CD4-positive, alpha-beta T cell treated with Interleukin-4 for 4 hours (primary cell): ENCODE measurements around the gene NPFFR1.
"Not testable (repeated sequence)": the region's sequence is repeated elsewhere in the genome, so short reads cannot be mapped to it uniquely, and the experiment has no call there.

Experiments used
- DNase-seq: peaks from one replicate; pipeline ENCODE4 v3.0.0-alpha.2; 2020

Gene NPFFR1

DNA sequence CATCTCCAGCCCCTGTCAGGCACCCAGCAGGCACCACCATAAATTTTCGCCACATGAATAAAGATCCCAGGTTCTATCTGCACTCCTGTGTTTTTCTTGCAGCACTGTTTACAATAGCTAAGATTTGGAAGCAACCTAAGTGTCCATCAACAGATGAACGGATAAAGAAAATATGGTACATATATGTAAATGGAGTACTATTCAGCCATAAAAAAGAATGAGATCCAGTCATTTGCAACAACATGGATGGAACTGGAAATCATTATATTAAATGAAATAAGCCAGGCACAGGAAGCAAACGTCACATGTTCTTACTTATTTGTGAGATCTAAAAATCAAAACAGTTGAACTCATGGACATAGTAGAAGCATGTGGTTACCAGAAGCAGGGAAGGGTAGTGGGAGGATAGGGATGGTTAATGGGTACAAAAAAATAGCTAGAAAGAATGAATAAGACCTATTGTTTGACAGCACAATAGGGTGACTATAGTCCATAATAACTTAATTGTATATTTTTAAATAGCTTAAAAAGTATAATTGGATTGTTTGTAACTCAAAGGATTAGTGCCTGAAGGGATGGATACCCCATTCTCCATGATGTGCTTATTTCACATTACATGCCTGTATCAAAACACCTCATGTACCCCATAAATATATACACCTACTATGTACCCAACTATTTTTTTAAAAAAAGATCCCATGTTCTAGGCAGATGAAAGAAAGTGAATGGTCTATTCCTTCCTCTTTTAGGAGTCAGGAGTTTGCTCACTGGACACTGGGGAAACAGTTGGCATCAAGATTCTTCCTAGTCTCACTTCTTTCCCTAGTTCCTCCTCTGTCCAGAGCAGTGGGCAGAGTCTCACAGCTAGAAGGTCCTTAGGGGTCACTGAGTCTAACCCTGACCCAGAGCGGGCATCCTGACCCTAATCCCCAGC is 1.0 kb upstream of the NPFFR1 start:
- no peak for DNase-seq

DNA sequence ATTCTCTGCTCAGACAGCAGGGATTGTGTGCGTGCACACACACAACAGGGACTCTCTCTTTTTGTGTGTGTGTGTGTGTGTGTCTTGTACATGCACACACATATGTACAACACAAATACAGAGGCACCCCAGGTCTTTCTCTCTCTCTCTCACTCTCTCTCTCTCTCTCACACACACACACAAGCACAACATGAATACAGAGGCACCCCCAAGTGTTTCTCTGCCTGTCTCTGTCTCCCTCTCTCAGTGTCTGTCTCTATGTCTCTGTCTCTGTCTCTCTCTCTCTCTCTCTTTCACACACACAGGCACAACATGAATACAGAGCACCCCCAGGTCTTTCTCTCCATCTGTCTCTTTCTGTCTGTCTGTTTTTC is 746 bp downstream of the NPFFR1 start:
- DNase-seq: no peak

DNA sequence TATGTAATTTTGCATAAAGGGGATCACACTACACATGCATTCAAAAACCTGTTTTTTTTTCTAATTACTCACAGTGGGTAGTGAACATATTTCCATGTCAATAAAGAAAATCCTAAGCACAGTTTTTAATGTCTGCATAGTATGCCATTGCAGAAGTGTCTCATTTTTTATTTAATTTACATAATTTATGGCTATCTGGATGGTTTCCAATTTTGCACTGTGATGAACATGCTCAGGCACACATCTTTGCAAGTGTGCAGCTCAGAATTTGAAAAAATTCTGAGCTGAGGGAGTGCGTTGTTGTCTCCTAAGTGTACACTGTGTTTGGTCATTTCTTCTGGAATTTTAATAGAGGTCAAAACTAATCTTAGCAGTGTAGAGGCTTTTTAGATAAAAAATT is 2.2 kb downstream of the NPFFR1 start:
- no peak for DNase-seq

DNA sequence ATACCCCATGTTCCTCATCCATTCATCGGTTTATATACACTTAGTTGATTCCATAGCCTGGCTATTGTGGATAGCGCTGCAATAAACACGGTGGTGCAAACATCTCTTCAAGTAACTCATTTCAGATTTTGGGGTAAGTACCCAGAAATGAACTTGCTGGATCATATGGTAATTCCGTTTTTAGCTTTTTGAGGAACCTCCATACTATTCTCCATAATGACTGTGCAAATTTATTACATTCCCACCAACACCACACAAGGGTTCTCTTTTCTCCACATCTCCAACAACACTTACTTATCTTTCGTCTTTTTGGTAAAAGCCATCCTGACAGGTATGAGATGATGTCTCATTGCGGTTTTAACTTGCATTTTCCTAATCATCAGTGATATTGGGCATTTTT is 3.7 kb downstream of the NPFFR1 start:
- no peak for DNase-seq

DNA sequence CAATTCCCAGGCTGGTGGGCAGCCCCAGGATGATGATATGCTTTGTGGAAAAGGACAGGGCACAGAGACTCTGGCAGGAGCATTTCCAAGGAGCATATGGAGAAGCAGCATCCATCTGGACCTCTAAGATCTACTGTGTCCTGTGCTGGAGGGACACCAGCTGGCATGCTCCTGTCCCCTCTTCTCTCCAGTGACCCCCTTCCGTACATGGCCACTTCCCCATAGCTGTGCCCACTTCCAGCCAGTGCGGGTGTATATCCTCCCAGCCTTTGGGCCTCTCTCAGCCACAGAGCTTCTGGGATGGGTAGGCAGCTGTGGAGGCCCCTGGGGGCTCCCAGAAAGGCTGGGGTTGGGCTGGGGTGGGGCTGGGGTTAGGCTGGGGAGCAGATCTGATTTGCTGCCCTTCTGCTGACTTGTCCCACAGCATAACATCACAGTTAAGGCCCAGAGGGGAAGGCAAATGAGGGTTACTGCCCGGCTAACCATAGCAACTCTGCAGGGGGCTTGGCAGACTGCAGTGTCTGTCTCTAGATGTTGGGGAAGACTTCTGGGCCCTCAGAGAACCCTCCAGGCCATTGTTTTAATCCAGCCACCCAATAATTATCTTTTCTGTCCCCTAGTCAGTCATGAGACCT is 6.3 kb downstream of the NPFFR1 start:
- DNase-seq: no peak

DNA sequence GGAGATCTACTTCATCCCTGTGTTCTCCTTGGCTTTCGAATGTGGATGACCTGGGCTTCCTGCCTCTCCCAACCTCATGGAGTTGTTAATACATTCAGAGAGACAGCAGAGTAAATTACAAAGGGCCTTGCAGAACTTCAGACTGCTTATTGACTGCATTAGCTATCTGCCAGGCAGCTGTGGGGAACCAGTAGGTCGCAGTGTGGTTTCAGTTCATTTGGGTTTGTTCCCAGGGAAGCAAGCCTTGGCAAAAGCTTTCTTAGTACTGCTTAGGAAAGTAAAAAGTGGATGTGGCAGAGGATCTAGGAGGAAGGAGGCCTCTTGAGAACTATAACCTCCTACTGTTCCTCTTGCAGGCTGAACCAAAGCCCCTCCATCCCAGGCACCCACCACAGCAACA is 9.2 kb downstream of the NPFFR1 start:
- no peak for DNase-seq

DNA sequence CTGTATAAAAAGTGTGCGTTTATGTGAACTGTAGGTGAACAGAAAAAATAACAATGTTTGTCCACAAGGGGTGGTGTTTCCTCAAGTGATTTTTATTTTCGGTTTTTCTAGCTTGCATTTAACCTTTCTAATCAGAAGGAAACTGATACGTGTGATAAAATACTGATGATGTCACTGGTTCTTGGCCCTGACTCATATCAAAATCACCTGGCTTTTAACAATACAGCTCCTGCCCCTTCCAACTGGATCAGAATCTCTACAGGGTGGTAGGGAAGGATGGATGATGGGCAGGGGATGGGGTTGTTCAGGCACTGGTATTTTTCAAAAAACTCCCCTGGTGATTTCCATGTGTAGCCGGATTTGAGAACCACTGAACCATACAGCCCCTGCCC is 10.9 kb downstream of the NPFFR1 start:
- DNase-seq: peak; percentile 55

DNA sequence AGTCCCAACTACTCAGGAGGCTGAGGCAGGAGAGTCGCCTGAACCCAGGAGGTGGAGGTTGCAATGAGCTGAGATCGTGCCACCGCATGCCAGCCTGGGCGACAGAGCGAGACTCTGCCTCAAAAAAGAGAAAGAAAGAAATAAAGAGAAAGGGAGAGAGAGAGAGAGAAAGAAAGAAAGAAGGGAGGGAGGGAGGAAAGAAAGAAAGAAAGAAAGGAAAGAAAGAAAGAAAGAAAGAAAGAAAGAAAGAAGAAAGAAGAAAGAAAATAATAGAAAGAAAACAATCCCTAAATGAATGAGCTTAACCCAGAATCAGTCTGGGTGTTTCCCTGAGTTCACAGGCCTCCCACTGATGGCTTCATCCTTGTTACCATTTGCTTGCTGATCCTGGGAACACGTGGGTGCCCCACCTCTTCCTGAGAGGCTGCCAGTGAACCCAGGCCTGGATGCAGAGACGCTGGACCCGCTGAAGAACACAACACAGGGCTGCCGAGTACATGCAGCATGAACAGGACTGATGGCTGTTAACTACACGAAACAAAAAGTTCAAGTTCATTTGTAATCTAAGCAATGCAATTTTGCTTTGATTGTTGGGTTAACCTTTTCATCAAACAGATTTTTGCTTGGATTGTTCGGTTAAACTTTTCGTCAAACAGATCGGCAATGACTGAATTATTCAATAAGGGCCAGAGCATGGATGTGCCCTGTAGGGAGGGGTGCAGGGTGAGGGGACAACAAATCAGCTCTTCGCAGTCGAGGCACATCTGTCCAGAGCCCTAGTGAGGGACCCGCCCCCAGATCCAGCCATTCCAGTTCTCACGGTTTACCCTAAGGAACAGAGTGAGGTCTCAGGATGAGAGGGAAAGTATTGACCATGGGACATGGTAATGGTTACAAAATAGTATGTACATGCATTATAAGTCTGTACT is 11.5 kb downstream of the NPFFR1 start:
- DNase-seq: no peak

DNA sequence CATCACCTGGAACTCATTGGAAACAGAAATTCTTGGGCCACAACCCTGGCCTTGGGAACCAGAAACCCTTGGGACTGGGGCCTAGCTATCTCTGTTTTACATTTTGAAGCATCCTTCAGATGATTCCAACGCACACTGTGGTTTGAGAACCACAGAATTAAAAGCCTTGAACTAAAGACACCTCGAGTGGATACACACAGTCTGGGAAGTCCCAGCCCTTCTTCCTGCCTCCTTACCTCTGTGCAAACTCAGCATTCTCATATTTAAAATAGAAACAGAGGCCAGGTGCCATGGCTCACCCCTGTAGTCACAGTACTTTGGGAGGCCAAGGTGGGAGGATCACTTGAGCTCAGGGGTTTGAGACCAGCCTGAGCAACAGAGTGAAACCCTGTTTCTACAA is 12.9 kb downstream of the NPFFR1 start:
- DNase-seq: no peak

DNA sequence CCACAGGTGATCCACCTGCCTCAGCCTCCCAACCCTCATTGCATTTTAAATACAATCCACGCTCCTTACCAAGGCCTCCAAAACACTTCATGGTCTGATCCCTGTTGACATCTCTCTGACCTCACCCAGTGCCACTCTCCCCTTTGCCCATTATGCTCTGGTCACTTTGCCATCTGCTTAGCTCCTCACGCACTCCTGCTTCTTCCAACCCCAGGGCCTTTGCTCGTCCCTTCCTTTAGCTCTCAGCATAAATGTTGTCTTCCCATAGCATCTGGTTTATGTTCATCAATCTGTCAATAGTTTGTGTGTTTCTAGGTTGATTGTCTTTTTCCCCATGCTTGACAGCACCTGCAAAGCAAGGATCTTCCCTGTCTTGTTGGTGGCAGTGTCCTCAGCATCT is 14.1 kb downstream of the NPFFR1 start:
- DNase-seq: no peak

DNA sequence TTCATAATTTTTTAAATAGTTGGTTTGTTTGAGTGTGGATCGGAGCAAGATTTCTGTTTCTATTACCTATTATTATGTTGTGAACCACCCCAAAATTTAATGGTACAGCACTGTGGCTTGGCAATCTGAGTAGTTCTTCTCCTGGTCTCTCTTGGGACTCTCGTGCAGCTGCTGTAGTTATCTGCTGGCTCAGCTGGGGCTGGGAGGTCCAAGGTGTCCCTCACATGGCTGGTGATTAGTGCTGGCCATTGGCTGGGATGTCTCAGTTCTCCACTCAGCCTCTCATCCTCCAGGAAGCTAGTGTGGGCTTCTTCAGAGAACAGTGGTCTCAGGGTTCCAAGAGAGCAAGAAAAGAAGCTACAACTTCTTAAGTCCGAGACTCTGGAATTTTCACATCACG is 15.4 kb downstream of the NPFFR1 start:
- DNase-seq: no peak

DNA sequence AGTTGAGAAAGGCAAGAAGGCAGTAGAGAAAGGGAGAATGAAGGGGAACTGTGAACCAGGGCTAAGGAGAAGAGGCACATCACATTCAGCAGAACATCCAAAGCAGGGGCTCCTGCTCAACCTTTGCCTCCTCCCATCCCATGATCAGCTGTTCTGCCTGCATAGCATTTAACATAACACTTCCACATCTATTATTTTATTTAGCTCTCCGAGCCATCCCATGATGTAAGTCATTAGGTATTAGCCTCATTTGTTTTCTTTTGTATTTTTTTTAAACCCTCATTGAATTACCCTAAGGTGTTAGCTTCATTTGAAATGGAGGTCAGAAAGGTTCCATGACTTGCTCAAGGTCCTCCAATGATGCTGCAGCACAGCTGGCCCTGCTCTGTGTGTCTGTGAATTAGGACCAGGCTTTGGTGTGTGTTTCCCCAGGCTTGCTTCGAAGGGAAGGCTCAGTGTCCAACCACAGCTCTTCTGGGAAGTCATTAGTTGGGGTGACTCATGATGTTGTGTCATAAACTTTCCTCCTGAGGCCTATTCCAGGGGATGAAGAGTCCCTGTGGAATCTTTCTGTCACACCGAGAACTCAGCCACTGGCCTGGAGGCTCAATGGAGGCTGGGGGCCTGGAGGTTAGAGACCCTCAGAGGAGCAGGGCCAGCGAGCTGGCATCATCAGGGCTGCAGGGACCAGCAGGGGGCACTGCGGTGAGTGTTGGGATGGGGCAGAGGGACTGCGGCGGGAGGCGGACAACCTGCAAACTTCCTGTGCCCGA is 16.5 kb downstream of the NPFFR1 start:
- no peak for DNase-seq

DNA sequence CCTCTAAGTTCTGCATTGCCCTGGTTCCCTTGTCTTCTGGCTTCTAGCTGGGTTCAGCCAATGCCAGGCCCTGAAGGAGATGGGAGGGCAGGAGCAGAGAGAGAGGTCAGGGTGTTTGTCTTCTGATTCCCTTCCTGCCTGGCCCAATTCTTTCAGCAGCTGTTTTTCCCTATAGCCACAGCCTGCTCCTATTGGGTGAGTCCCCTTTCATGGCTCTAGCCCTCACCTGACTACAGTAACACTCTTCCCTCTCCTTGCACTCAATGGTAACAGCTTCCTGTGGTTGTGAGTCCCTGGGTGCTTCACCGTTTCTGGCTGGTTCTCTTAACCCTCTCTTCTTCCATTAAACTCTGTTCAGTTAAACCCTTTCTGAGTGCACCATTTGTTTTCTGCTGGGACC is 17.1 kb downstream of the NPFFR1 start:
- DNase-seq: no peak

DNA sequence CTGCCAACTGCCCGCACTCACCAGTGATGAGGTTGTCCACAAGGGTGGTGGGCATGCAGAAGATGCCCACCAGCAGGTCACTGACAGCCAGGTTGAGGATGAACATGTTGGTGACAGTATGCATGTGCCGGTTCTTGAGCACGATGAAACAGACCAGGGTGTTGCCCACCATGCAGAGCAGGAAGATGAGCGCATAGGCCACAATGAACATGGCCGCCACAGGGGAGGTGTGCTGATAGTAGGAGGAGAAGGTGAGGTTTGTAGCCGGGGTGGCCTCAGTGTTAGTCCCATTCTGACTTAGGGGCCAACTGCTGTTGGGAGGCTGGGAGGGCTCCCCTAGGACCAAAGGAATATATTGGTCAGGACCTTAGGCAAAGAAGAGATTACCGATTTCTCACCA is 17.7 kb downstream of the NPFFR1 start:
- DNase-seq: no peak

DNA sequence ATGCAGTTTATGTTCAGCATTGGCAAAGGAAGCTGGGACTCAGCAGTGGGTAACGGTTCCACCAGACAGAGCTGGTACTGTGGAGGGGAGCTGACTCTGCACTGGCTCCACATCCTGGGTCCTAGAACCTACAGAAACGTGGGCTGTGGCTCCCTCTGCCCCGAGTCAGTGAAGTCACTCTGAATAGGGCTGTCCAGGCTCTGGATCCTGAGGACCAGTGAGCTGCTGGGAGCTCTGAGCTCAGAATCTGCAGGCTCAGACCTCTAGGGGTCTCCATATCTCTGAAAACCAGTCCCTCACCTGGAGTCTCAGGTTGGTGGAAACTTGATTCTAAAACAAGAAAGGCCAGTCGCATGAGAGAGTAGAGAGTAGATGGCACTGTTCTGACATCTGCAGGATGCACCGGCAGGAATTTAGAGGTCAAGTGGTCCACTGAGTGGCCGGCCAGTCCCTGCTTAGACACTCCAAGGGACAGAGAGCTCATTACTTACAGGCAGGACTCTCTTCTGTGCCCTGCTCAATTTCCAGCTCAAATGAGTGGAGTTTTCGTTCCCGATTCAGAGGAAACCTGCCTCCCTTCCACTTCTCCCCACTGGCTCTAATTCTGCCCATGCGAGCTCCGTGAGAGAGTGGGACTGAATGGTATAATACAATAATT is 18.6 kb downstream of the NPFFR1 start:
- DNase-seq: no peak

DNA sequence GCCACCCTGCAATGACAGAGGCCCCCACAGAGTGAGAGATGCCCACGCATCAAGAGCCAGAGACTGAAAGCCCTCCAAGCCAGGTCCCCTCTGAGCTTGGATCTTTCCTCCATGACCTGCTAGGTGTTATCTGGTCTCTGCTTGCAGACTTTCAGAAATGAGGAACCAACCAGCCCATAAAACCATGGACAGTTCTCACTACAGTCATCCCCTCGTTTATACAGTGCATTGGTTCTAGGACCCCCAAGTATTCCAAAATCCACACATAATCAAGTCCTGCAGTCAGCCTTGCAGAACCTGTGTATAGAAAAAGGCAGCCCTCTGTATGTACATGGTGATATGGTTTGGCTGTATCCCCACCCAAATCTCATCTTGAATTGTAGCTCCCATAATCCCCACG is 23.1 kb downstream of the NPFFR1 start:
- no peak for DNase-seq

DNA sequence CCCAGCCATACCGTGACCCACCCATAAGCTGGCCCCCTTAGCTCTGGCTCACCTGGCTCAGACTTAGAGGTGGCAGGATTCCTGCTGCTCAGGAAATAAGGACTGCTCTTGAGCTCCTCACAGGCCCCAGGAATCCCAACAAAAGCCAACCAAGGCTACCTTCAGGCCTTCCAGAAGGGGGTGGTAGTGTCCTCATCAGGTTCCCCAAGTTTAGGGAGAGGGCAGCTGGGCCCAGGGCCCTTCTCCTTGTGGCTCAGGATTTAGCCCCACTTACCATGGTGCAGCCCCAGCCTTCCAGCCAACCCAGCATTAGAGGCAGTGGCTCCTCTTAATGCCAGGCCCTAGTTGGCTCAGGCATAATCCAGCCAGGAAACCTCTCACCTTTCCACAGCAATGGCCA is 23.5 kb downstream of the NPFFR1 start:
- no peak for DNase-seq

DNA sequence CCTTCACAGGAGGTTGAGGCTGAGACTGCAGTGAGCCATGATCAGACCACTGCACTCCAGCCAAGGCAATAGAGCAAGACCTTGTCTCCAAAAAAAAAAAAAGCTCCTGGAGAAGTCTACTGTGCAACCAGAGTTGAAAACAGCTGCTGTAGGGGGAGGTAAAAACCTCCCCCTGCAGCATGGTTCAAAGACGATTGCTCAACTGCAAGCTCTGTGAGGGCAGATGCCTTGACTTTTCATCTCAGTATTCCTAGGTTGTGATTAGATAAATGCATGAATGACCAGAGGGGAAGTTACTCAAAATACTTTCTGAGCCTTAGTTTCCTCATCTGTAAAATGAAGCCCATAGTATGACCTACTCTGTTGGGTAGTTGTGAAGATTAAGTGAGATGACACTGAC is 25.6 kb downstream of the NPFFR1 start:
- DNase-seq: no peak

DNA sequence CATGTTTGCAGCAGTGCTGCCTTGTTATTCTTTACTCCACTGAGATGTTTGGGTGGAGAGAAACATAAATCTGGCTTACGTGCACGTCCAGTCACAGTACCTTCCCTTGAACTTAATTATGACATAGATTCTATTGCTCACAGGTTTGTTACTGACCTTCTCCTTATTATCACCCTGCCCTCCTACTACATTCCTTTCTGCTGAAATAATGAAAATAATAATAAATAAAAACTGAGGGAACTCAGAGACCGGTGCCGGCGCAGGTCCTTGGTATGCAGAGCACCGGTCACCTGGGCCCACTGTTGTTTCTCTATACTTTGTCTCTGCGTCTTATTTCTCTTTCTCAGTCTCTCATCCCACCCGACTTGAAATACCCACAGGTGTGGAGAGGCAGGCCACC is 26.0 kb downstream of the NPFFR1 start:
- not testable (repeated sequence) for DNase-seq

DNA sequence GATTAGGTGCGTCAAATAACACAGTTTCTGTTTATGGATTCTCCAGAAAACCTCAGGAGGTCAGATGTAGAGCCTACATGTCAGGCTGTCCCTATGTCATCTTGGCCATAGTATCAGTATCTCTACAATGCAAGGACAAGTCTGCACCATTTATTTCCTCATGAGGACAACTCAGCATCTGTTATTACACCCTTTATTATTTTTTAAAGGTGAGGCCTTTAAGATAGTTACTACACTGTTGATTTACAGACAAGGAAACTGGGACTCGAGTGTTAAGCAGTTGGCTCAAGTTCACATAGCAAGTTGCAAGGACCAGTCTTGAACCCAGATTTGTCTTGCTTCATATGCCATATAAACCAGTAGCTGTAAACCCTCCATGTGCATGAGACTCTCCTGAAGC is 27.3 kb downstream of the NPFFR1 start:
- no peak for DNase-seq

DNA sequence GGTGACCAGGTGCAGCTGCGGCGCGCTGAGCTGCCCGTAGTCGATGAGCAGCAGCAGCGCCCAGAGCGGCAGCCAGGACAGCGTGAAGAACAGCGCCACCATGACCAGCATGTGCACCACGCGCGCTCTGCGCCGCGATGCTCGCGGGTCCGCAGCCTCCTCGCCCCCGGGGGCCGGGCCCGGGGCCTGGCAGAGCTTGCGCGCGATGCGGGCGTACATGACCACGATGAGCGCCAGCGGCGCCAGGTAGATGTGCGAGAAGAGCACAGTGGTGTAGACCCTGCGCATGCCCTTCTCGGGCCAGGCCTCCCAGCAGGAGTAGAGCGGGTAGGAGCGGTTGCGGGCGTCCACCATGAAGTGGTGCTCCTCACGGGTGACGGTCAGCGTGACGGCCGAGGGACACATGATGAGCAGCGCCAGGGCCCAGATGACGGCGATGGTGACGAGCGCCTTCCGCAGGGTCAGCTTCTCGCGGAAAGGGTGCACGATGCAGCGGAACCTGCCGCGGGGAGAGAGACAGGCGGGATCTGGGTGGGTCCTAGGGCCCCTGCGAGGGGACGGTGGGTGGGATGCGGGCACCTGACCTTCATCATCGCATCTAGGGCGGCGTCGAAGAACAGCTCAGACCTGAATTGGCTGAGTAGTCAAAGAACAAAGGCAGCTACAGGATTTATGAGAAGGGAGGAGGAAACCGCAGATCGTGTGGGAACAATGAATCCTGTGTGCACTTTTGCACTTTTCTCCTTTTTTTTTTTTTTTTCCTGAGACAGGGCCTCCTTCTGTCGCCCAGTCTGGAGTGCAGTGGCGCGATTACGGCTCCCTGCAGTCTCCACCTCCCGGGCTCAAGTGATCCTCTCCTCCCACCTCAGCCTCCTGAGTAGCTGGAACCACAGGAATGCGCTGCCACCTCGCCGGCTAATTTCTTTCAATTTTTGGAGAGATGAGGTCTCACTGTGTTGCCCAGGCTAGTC is 28.2 kb downstream of the NPFFR1 start:
- no peak for DNase-seq
